ENCODE results near the gene ERCC8. TPM values are rescaled to one million over a fixed set of nuclear protein-coding genes. Genes with fewer than 3 reads are reported as not detected.

The ERCC8 gene
- total and polyA plus RNA-seq, 9 of the 15 experiments (the other 6 are each of a cell fraction or from before 2014, with no cell fraction given): 10.1 to 41.8 (median 24.4) TPM

DNA sequence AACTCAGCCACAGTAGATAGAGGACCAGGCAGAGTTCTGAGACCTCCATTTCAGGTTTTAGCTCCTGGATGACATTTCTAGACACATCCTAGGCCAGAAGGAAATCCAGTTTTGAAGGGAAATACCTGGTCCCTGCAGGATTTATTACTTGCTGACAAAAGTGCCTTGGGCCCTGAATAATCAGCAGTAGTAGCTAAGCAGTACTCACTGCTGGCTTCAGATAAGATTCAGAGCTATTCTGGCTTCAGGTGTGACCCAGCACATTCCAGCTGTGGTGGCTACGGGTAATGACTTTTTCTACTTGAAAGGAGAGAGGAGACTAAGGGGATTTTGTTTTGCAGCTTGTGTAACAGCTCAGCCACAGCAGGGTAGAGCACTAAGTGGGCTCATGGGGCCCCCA, 34.1 kb upstream of the ERCC8 start (continued):
- TF ChIP-seq DMBX1 (CRISPR knock-in tag; IDR thresholded peaks at IDR 0.05; ENCODE audit: borderline replicate concordance) (peak; percentile 75; the same call in 1 of the 2 replicates), HDAC1 (IDR thresholded peaks at IDR 0.05) (peak in 1 of 2 experiments; percentile 85; a peak in 2 of 4 replicates), JUN (IDR thresholded peaks at IDR 0.05; ENCODE audit: borderline replicate concordance, low read depth, low read length) (0 out of 2 replicates have a peak, but pooled peaks have one; percentile 23), JUN (CRISPR knock-in tag; IDR thresholded peaks at IDR 0.05; ENCODE audit: borderline replicate concordance) (no peak), TBL1XR1 (IDR thresholded peaks at IDR 0.05; ENCODE audit: low read length in 2 of 2) (peak; percentile 64 to 93; a peak in 3 of 4 replicates), MIER1 (IDR thresholded peaks at IDR 0.05; ENCODE audit: low read depth) (no peak), REST (IDR thresholded peaks at IDR 0.05; ENCODE audit: borderline replicate concordance) (peak; percentile 66), REST (CRISPR knock-in tag; IDR thresholded peaks at IDR 0.05; ENCODE audit: low read depth) (no peak), LCOR (CRISPR knock-in tag; IDR thresholded peaks at IDR 0.05) (peak; percentile 36; the same call in 1 of the 2 replicates), ARID1B (IDR thresholded peaks at IDR 0.05) (peak; percentile 98), MAFK (IDR thresholded peaks at IDR 0.05; ENCODE audit: low read length) (peak; percentile 79)

Data from K562 (cell line).